Lower leg skin (tissue), 4 donors: ENCODE measurements around the gene PTPRT. TPM values are rescaled to one million over a fixed set of nuclear protein-coding genes. Genes with fewer than 3 reads are reported as not detected.

Experiments used
- DNase-seq, 2 donors: peaks; one replicate each; pipeline ENCODE4 v3.0.0-alpha.2; 2019; ENCODE audit warnings: low spot score in 2 of 2
- H3K4me3 ChIP-seq: fragments of 200-600 bp; sonication (generic); 2 replicates; pipeline ENCODE4 v1.5.1; 2017; ENCODE audit warnings: mild to moderate bottlenecking, low read depth; ENCODE audit not compliant: poor library complexity, severe bottlenecking
- CTCF ChIP-seq, 3 donors: fragments of 450-650 bp; IDR thresholded peaks; one replicate each; pipeline ENCODE4 v1.5.1; 2016; ENCODE audit warnings: antibody characterized with exemption in 3 of 3, mild to moderate bottlenecking in 3 of 3, moderate library complexity in 2 of 3
- POLR2A ChIP-seq, 2 donors: fragments of 450-650 bp; IDR thresholded peaks; one replicate each; pipeline ENCODE4 v1.6.1; 2016 to 2017; ENCODE audit warnings: antibody characterized with exemption in 2 of 2, mild to moderate bottlenecking in 1 of 2, moderate library complexity in 1 of 2
- WGBS, 2 donors: methylation state at CpG; one replicate each; pipeline ENCODE4 v1.1.5; 2018; 5-methylcytosine and 5-hydroxymethylcytosine counted together
- intact Hi-C: fragments of 100-400 bp; cut with DNase I; formaldehyde crosslinking; loops from one replicate; pipeline ENCODE4 v1.15.0; 2023; ENCODE audit warnings: low total_unique reads
- total RNA-seq, 4 donors: library from RNA; depleted of rRNA; stranded (reverse); fragments of >200 nt; gene quantifications; one replicate each; pipeline ENCODE4 v1.1.0, GENCODE V29; 2016

The PTPRT gene
- total RNA-seq, 4 donors from 2014 or later = 0.34 to 1.4 (median 0.95) TPM

GRCh38 chr20:42152575-42152974 lies 1037.1 kb downstream of the PTPRT start:
- DNase-seq = no peak
- 74 to 75% methylated on average over 6 of the region's 6 CpGs for WGBS, 2 donors
- intact Hi-C loops = no loop called here
- H3K4me3 ChIP-seq = no peak overlapping the region
- TF ChIP-seq POLR2A (IDR thresholded peaks at IDR 0.05) = no peak

DNA sequence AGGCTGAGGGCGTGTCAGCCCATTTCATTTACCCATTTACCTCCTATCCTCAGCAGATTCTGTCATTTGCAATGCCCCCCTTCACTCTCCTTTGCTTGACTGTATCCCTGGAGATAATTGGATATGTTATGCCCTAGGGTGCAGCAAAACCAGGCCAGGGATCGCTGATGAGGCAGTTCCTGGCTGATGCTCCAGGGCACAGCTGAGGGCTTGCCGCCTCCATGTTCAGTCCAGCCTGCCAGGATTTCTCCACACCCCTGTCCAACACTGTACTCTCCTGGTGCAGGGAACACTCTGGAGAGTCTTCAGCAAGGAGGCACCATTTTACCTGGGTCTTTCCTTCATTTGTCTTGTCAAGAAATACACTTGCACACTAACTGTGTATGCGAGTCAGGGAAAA lies 1039.5 kb downstream of the PTPRT start:
- intact Hi-C loops = no loop called here
- WGBS, 2 donors = 69 to 76% methylated on average over 4 of the region's 4 CpGs
- no peak for TF ChIP-seq POLR2A (IDR thresholded peaks at IDR 0.05)
- no peak for DNase-seq
- H3K4me3 ChIP-seq = no peak overlapping the region

DNA sequence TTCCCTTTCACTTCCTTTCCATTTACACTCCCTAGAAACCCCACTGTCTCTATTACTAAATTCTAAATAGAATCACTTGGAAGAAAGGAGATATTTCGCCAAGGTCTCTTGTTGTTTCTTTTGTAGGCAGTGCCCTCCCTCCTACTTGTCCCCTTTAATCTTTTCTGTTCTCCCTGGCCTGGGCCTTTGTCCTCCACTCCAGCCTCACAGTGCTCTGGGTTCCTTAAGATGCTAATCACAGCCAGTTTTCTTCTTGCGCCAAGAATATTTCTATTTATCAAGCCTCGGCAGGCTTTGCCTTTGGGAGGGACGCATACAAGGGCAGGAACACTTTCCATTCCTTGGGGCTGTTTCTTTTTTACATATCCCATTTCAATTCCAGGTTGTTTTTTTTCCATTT lies 1051.0 kb downstream of the PTPRT start:
- WGBS, 2 donors = 37 to 46% methylated on average over 4 of the region's 4 CpGs
- TF ChIP-seq CTCF (IDR thresholded peaks at IDR 0.05) (no peak), POLR2A (IDR thresholded peaks at IDR 0.05) (no peak)
- intact Hi-C loops = no loop called here
- DNase-seq = no peak
- H3K4me3 ChIP-seq = no peak overlapping the region

DNA sequence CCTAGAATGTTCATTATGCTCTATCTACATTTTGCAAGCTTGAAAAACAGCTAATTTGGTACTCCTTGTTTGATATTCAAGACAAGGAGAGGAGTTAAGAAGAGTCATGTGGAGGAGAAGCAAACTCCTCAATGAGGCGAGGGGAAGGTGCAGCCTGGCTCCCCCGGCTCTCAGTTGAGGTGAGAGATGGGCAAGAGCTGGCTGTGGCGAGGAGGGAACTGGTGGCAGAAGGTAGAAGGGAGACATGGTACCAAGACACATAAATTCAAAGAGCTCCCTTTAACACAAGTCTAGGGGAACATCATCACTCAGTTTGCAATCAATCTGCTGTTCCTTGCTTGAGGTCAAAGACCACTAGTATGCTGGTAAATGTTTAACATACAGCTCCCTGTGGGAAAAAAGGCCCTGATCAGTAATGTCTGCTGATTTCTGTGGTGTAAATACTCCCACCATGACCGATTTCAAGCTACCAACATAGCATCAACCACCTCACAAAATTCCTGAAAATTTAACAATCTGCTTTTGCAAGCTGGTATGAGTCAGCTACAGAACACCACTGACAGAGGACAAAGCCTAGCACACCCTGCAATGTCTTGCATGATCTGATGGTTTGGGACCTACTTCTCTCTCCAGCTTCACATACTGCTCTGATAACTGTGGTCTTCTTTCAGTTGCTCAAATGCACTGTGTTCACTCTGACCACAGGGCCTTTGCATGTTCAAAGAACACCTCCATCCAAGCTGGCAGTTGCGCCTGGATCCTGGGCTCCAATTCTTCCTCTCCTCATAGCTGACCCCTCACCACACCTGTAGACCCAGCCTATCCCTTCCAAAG lies 1055.2 kb downstream of the PTPRT start:
- no peak for TF ChIP-seq POLR2A (IDR thresholded peaks at IDR 0.05)
- TF ChIP-seq CTCF (IDR thresholded peaks at IDR 0.05) = no peak
- no peak overlapping the region for H3K4me3 ChIP-seq
- intact Hi-C loops = no loop called here
- DNase-seq = no peak
- 81 to 92% methylated on average over 5 of the region's 5 CpGs for WGBS, 2 donors

DNA sequence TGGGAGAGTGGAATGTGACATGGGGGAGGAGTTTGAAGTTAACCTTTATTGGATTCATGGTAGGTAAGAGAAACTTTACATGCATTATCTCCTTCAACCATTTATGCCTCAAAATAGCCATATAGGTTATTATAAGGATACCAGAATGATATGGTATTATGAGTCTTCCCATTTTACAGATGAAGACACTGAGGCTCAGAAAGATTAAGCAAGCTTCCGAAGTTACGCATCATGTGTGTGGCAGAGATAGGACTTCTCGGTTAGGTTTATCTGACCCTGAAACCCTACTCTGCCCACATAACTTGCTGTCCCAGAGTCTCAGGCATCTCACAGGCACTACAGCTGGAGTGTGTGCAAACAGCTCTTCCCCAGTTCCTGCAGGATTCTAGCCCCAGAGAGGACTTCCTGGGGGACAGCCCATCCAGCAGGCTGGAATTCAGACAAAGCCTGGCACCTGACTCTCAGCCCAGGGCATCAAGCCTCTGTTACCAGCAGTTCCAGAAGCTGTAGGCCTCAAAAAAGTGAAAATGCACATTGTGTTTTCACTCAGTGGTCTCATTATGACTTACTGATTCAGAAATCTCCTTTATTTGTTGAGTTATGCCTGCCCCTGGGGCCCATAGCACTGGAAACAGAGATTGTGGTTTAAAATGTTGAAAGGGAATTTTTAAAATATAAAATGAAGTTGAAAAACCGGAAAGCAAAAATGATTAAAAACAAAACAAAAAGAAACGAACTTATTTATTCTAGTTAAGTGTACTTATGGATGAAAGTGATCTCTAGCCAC lies 1058.7 kb downstream of the PTPRT start:
- no peak for DNase-seq
- intact Hi-C loops = no loop called here
- TF ChIP-seq POLR2A (IDR thresholded peaks at IDR 0.05) (no peak), CTCF (IDR thresholded peaks at IDR 0.05) (no peak)
- no peak overlapping the region for H3K4me3 ChIP-seq
- 86 to 87% methylated on average over 5 of the region's 5 CpGs for WGBS, 2 donors

DNA sequence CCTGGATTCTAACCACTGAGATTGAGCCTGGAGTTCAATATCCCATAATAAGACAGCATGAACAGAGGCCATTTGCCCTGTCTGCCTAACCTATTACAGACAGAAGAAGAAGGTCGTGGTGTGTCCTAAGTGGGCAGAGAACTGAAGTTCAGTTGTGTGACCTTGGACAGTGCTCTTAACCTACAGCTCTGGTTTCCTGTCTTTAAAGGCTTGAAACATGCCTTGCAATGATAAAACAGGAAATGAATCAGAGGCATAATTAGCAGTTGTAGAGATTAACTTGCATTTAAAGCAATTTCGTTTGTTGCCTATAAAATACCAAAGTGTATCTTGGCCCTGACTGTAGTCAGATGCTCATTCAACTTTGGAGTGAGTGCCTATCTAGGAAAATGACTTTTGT lies 1064.3 kb downstream of the PTPRT start:
- intact Hi-C loops = no loop called here
- 27 to 35% methylated on average over 2 of the region's 2 CpGs for WGBS, 2 donors

More for the DNA sequence above, 1064.3 kb downstream of the PTPRT start:
- TF ChIP-seq CTCF (IDR thresholded peaks at IDR 0.05) (no peak), POLR2A (IDR thresholded peaks at IDR 0.05) (no peak)
- no peak for DNase-seq
- H3K4me3 ChIP-seq = no peak overlapping the region
